B cell (primary cell): ENCODE data around the gene STAT4.

Source experiments
- EZH2 ChIP-seq: IDR thresholded peaks from 2 replicates; pipeline ENCODE4 v1.6.1; 2012; ENCODE audit warnings: borderline replicate concordance, low read depth, mild to moderate bottlenecking, moderate library complexity, low read length; ENCODE audit not compliant: insufficient read depth, poor library complexity, severe bottlenecking
- TF ChIP-seq, protein P1 (sequence below): fragments of 200-600 bp; IDR thresholded peaks from one replicate; pipeline ENCODE4 v1.8.0; 2022; ENCODE audit warnings: antibody characterized with exemption, mild to moderate bottlenecking

DNA sequence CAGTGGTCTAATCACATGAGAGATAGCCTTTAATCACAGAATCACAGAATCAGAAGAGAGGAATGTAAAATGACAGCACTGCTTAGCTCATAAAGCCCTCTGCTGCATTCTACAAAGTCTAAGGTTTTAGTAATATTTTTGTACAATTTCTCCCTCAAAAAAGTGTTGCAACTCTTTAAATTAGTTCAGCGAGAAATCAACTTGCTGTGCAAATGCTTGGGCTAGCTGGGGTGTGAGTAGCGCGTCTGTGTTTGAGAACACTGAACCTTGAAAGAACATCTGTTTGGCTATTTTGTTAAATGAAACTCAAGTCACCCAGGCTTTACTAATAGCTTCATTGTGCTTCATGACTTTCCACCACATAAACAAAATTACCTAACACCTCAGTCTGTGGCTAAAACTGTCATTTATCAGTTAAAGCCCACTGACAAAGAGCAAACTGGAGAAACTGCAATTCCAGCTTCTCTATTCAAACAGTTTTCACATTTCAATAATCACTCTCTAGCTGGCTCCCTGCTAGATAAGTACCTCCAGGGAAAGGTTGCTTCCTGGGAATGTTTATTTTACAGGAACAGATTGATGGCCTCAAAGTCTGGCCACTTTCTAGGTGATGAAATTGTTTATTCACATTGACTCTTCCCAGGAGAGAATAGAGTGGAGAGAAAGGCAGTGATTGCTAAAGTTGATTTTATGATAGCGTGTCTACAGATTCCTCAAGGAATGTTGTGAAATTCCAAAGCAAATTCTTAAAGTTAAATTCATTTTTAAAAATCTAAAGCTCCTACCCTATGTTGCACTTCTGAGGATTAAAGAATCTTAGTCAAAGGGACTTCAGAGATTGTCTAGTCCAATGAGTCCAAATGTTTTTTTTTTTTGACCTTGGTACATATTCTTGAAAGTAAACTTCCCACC lies 100.8 kb downstream of the STAT4 start:
- no peak for TF ChIP-seq EZH2
- TF ChIP-seq, protein P1, sequence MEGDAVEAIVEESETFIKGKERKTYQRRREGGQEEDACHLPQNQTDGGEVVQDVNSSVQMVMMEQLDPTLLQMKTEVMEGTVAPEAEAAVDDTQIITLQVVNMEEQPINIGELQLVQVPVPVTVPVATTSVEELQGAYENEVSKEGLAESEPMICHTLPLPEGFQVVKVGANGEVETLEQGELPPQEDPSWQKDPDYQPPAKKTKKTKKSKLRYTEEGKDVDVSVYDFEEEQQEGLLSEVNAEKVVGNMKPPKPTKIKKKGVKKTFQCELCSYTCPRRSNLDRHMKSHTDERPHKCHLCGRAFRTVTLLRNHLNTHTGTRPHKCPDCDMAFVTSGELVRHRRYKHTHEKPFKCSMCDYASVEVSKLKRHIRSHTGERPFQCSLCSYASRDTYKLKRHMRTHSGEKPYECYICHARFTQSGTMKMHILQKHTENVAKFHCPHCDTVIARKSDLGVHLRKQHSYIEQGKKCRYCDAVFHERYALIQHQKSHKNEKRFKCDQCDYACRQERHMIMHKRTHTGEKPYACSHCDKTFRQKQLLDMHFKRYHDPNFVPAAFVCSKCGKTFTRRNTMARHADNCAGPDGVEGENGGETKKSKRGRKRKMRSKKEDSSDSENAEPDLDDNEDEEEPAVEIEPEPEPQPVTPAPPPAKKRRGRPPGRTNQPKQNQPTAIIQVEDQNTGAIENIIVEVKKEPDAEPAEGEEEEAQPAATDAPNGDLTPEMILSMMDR = no peak
